ENCODE measurements around the gene COMMD10. TPM values are rescaled to one million over a fixed set of nuclear protein-coding genes. Genes with fewer than 3 reads are reported as not detected.
A peak's percentile ranks its signal among the peaks of the same experiment; 100 is the strongest.
"Not testable (repeated sequence)": the region's sequence is repeated elsewhere in the genome, so short reads cannot be mapped to it uniquely, and the experiment has no call there.

Gene COMMD10
- total and polyA plus RNA-seq, 5 donors from 2014 or later: 32.7 to 58.6 (median 46.1) TPM

DNA sequence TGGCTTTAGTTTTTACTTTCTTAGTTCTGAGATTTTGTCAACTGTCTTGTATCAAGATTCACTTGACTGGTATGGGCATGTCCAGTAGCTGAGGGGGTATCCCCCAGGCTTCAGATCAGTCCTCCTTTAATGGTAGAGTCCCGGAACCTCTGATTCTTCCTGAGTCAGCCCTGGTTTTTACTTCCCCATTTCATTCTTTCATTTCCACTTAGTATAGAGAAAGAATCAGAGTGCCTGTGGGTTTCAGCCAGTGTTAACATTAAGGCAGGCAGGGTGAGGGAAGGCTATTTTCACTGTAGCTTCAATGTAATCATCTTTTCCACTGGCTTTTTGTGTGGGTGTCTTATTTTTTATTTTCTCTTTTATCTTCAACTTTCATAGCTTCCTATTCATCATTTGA lies 8.3 kb upstream of the COMMD10 start:
- Mint-ChIP-seq H3K36me3 (no peaks in the 10 kb centered on the region), H3K27me3 (peaks cover 18% of the 10 kb centered on the region), H3K9me3 (peaks cover 0 to 1% (median 0%) of the 10 kb centered on the region in 7 donors), H3K4me1 (peaks cover 3 to 5% (median 3%) of the 10 kb centered on the region in 4 donors), H3K27ac (no peak overlapping the region), H3K4me3 (no peak overlapping the region)
- no peak overlapping the region for H3K27ac ChIP-seq (ENCODE audit: insufficient read depth, low read length, poor library complexity, severe bottlenecking)
- no peaks in the 10 kb centered on the region for H3K9me3 ChIP-seq (ENCODE audit: control insufficient read depth in 2 of 2, low read length in 2 of 2)
- ATAC-seq (ENCODE audit: low read depth in 2 of 2) (peak; percentile 43 to 68), DNase-seq (no peak)
- H3K27me3 ChIP-seq (ENCODE audit: control insufficient read depth, insufficient read depth, low read length): peaks cover 15% of the 10 kb centered on the region
- H3K4me3 ChIP-seq (ENCODE audit: low read depth, low read length): no peak overlapping the region
- no peaks in the 10 kb centered on the region for H3K4me1 ChIP-seq (ENCODE audit: control insufficient read depth, insufficient read depth, low read length, poor library complexity, severe bottlenecking)
- no peaks in the 10 kb centered on the region for H3K36me3 ChIP-seq (ENCODE audit: control insufficient read depth, insufficient read depth, low read length)

- Histone ChIP-seq H3K4me1 (ENCODE audit: control insufficient read depth, insufficient read depth, low read length, poor library complexity, severe bottlenecking) (peaks cover 4% of the 10 kb centered on the region), H3K4me3 (ENCODE audit: low read depth, low read length) (no peak overlapping the region), H3K27me3 (ENCODE audit: control insufficient read depth, insufficient read depth, low read length) (peaks cover 9% of the 10 kb centered on the region), H3K36me3 (ENCODE audit: control insufficient read depth, insufficient read depth, low read length) (no peaks in the 10 kb centered on the region), H3K9me3 (ENCODE audit: control insufficient read depth in 2 of 2, low read length in 2 of 2) (no peaks in the 10 kb centered on the region), H3K27ac (ENCODE audit: insufficient read depth, low read length, poor library complexity, severe bottlenecking) (no peak overlapping the region)
- no peak overlapping the region for H3K4me3 Mint-ChIP-seq
- H3K27ac Mint-ChIP-seq: no peak overlapping the region
- H3K27me3 Mint-ChIP-seq: peaks cover 13% of the 10 kb centered on the region
- H3K4me1 Mint-ChIP-seq: peaks cover 10 to 19% (median 16%) of the 10 kb centered on the region in 4 donors
- DNase-seq (no peak), ATAC-seq (ENCODE audit: low read depth in 2 of 2) (no peak)
- no peaks in the 10 kb centered on the region for H3K36me3 Mint-ChIP-seq
- peaks cover 0 to 1% (median 0%) of the 10 kb centered on the region in 7 donors for H3K9me3 Mint-ChIP-seq
These were observed 6.6 kb upstream of the COMMD10 start for GRCh38 chr5:116078199-116078598.

DNA sequence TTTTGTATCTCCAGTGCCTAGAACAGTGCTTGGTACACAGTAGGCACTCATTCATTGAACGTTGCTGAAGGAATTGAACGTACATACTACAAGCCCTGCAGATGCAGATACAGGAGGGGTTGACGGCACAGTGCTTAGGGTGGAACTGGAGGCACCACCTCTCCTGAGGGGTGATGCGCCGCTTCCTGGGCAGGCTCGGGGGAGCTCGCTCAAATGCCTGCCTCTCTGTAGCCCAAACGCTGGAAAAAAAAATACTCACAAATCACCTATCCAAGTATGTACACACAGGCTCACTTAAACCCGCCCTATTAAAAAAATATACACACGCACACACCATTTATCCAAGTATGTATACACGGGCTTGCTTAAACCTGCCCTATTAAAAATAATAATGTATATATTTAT lies 536 bp upstream of the COMMD10 start:
- H3K4me1 ChIP-seq (ENCODE audit: control insufficient read depth, insufficient read depth, low read length, poor library complexity, severe bottlenecking): peaks cover 19% of the 10 kb centered on the region
- ATAC-seq (ENCODE audit: low read depth in 2 of 2): peak in 1 of 2 donors; percentile 24
- Mint-ChIP-seq H3K27me3 (no peaks in the 10 kb centered on the region), H3K4me1 (peaks cover 40 to 63% (median 53%) of the 10 kb centered on the region in 4 donors), H3K36me3 (peaks cover 10% of the 10 kb centered on the region), H3K9me3 (peaks cover 0 to 2% (median 0%) of the 10 kb centered on the region in 7 donors), H3K27ac (peak overlapping the region in 2 of 3 donors; percentile 92 to 96), H3K4me3 (peak overlapping the region; percentile 96 to 98 (median 96))
- no peaks in the 10 kb centered on the region for H3K27me3 ChIP-seq (ENCODE audit: control insufficient read depth, insufficient read depth, low read length)
- H3K4me3 ChIP-seq (ENCODE audit: low read depth, low read length): peak overlapping the region; percentile 98
- H3K27ac ChIP-seq (ENCODE audit: insufficient read depth, low read length, poor library complexity, severe bottlenecking): peak overlapping the region; percentile 85
- peak in 1 of 3 donors; percentile 63 for DNase-seq
- peaks cover 5% of the 10 kb centered on the region for H3K36me3 ChIP-seq (ENCODE audit: control insufficient read depth, insufficient read depth, low read length)
- no peaks in the 10 kb centered on the region for H3K9me3 ChIP-seq (ENCODE audit: control insufficient read depth in 2 of 2, low read length in 2 of 2)

GRCh38 chr5:116086309-116086708 lies 1.5 kb downstream of the COMMD10 start:
- peaks cover 19% of the 10 kb centered on the region for H3K4me1 ChIP-seq (ENCODE audit: control insufficient read depth, insufficient read depth, low read length, poor library complexity, severe bottlenecking)
- not testable (repeated sequence) for H3K27ac ChIP-seq (ENCODE audit: insufficient read depth, low read length, poor library complexity, severe bottlenecking); H3K27me3 ChIP-seq (ENCODE audit: control insufficient read depth, insufficient read depth, low read length); H3K27me3 Mint-ChIP-seq; DNase-seq; H3K9me3 Mint-ChIP-seq; ATAC-seq (ENCODE audit: low read depth in 2 of 2); H3K9me3 ChIP-seq (ENCODE audit: control insufficient read depth in 2 of 2, low read length in 2 of 2)
- H3K36me3 ChIP-seq (ENCODE audit: control insufficient read depth, insufficient read depth, low read length): peaks cover 13% of the 10 kb centered on the region
- peak overlapping the region in 2 of 3 donors; percentile 57 to 96 for H3K27ac Mint-ChIP-seq
- H3K4me3 ChIP-seq (ENCODE audit: low read depth, low read length): peak overlapping the region; percentile 98
- peaks cover 50 to 70% (median 60%) of the 10 kb centered on the region in 4 donors for H3K4me1 Mint-ChIP-seq
- H3K36me3 Mint-ChIP-seq: peaks cover 26% of the 10 kb centered on the region
- H3K4me3 Mint-ChIP-seq: peak overlapping the region; percentile 96 to 98 (median 96)

DNA sequence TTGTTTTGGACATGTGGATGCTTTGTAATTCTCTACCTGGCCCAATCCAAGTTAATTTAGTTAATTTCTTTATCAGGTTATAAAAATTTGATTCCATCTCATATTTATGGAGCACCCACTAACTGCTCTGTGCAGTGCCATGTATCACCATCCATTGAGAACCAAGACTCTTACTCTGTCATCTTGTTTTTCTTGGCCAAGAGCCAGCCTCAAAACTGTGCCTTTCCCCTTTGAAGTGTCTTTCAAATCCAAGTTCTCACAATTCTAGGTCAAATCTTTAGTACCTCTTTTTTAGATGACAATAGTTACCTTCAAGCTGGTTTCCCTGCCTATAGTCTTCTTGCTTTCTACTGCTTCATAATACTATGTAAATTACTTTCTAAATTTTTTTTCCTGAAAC lies 3.2 kb downstream of the COMMD10 start:
- no peak overlapping the region for H3K27ac Mint-ChIP-seq

GRCh38 chr5:116090302-116090701 lies 5.5 kb downstream of the COMMD10 start:
- Histone ChIP-seq H3K9me3 (ENCODE audit: control insufficient read depth in 2 of 2, low read length in 2 of 2) (no peaks in the 10 kb centered on the region), H3K4me1 (ENCODE audit: control insufficient read depth, insufficient read depth, low read length, poor library complexity, severe bottlenecking) (peaks cover 5% of the 10 kb centered on the region), H3K36me3 (ENCODE audit: control insufficient read depth, insufficient read depth, low read length) (peaks cover 47% of the 10 kb centered on the region), H3K4me3 (ENCODE audit: low read depth, low read length) (no peak overlapping the region), H3K27ac (ENCODE audit: insufficient read depth, low read length, poor library complexity, severe bottlenecking) (no peak overlapping the region), H3K27me3 (ENCODE audit: control insufficient read depth, insufficient read depth, low read length) (no peaks in the 10 kb centered on the region)
- Mint-ChIP-seq H3K9me3 (peaks cover 0 to 1% (median 0%) of the 10 kb centered on the region in 7 donors), H3K4me1 (peaks cover 32 to 57% (median 42%) of the 10 kb centered on the region in 4 donors), H3K4me3 (no peak overlapping the region), H3K27me3 (no peaks in the 10 kb centered on the region), H3K27ac (no peak overlapping the region), H3K36me3 (peaks cover 58% of the 10 kb centered on the region)
- DNase-seq (no peak), ATAC-seq (ENCODE audit: low read depth in 2 of 2) (no peak)

More for the DNA sequence above, 3.2 kb downstream of the COMMD10 start:
- Histone ChIP-seq H3K27ac (ENCODE audit: insufficient read depth, low read length, poor library complexity, severe bottlenecking) (no peak overlapping the region), H3K36me3 (ENCODE audit: control insufficient read depth, insufficient read depth, low read length) (peaks cover 29% of the 10 kb centered on the region), H3K9me3 (ENCODE audit: control insufficient read depth in 2 of 2, low read length in 2 of 2) (no peaks in the 10 kb centered on the region), H3K27me3 (ENCODE audit: control insufficient read depth, insufficient read depth, low read length) (no peaks in the 10 kb centered on the region), H3K4me1 (ENCODE audit: control insufficient read depth, insufficient read depth, low read length, poor library complexity, severe bottlenecking) (peaks cover 15% of the 10 kb centered on the region), H3K4me3 (ENCODE audit: low read depth, low read length) (no peak overlapping the region)
- no peak for ATAC-seq (ENCODE audit: low read depth in 2 of 2)
- no peak for DNase-seq
- Mint-ChIP-seq H3K4me1 (peaks cover 41 to 58% (median 49%) of the 10 kb centered on the region in 4 donors), H3K27me3 (no peaks in the 10 kb centered on the region), H3K9me3 (peaks cover 0 to 2% (median 0%) of the 10 kb centered on the region in 7 donors), H3K36me3 (peaks cover 38% of the 10 kb centered on the region), H3K4me3 (peak overlapping the region in 2 of 4 donors; percentile 60 to 69)

- Histone ChIP-seq H3K36me3 (ENCODE audit: control insufficient read depth, insufficient read depth, low read length) (peaks cover 50% of the 10 kb centered on the region), H3K4me1 (ENCODE audit: control insufficient read depth, insufficient read depth, low read length, poor library complexity, severe bottlenecking) (no peaks in the 10 kb centered on the region), H3K27ac (ENCODE audit: insufficient read depth, low read length, poor library complexity, severe bottlenecking) (no peak overlapping the region), H3K27me3 (ENCODE audit: control insufficient read depth, insufficient read depth, low read length) (no peaks in the 10 kb centered on the region), H3K4me3 (ENCODE audit: low read depth, low read length) (no peak overlapping the region), H3K9me3 (ENCODE audit: control insufficient read depth in 2 of 2, low read length in 2 of 2) (no peaks in the 10 kb centered on the region)
- peaks cover 23 to 47% (median 33%) of the 10 kb centered on the region in 4 donors for H3K4me1 Mint-ChIP-seq
- ATAC-seq (ENCODE audit: low read depth in 2 of 2) (no peak), DNase-seq (no peak)
- H3K27ac Mint-ChIP-seq: no peak overlapping the region
- no peak overlapping the region for H3K4me3 Mint-ChIP-seq
- H3K9me3 Mint-ChIP-seq: no peaks in the 10 kb centered on the region
- H3K27me3 Mint-ChIP-seq: no peaks in the 10 kb centered on the region
- H3K36me3 Mint-ChIP-seq: peaks cover 64% of the 10 kb centered on the region
These were observed 6.6 kb downstream of the COMMD10 start for GRCh38 chr5:116091416-116091815.

GRCh38 chr5:116097301-116097700 lies 12.5 kb downstream of the COMMD10 start:
- Histone ChIP-seq H3K36me3 (ENCODE audit: control insufficient read depth, insufficient read depth, low read length) (peaks cover 44% of the 10 kb centered on the region), H3K27ac (ENCODE audit: insufficient read depth, low read length, poor library complexity, severe bottlenecking) (no peak overlapping the region), H3K4me3 (ENCODE audit: low read depth, low read length) (no peak overlapping the region), H3K9me3 (ENCODE audit: control insufficient read depth in 2 of 2, low read length in 2 of 2) (no peaks in the 10 kb centered on the region), H3K4me1 (ENCODE audit: control insufficient read depth, insufficient read depth, low read length, poor library complexity, severe bottlenecking) (no peaks in the 10 kb centered on the region), H3K27me3 (ENCODE audit: control insufficient read depth, insufficient read depth, low read length) (no peaks in the 10 kb centered on the region)
- peaks cover 0 to 4% (median 0%) of the 10 kb centered on the region in 7 donors for H3K9me3 Mint-ChIP-seq
- peaks cover 78% of the 10 kb centered on the region for H3K36me3 Mint-ChIP-seq
- H3K27ac Mint-ChIP-seq: peak overlapping the region in 1 of 3 donors; percentile 61
- peaks cover 0 to 20% (median 10%) of the 10 kb centered on the region in 4 donors for H3K4me1 Mint-ChIP-seq
- no peak overlapping the region for H3K4me3 Mint-ChIP-seq
- ATAC-seq (ENCODE audit: low read depth in 2 of 2) (no peak), DNase-seq (no peak)
- H3K27me3 Mint-ChIP-seq: no peaks in the 10 kb centered on the region
